PC-9 (cell line): ENCODE measurements around the gene SMCP.

Experiments
- CTCF ChIP-seq: fragments of 200-600 bp; sonication (generic); conservative IDR thresholded peaks from 2 replicates; pipeline ENCODE4 v1.6.1; 2017; ENCODE audit warnings: mixed run types, antibody characterized with exemption, mild to moderate bottlenecking, moderate library complexity
- EZH2 ChIP-seq: fragments of 200-600 bp; sonication (generic); IDR thresholded peaks from 2 replicates; pipeline ENCODE4 v1.8.0; 2017; ENCODE audit warnings: antibody characterized with exemption, low read depth

GRCh38 chr1:152866321-152866720, 11.8 kb upstream of the SMCP start:
- TF ChIP-seq EZH2, result no peak
- no peak for TF ChIP-seq CTCF
